Measurements from ENCODE around the gene CDC42. TPM values are rescaled to one million over a fixed set of nuclear protein-coding genes. Genes with fewer than 3 reads are reported as not detected.
A peak's percentile ranks its signal among the peaks of the same experiment; 100 is the strongest.

CDC42 gene
- total and polyA plus RNA-seq, 9 of the 15 experiments (the other 6 are each of a cell fraction or from before 2014, with no cell fraction given) = 186 to 398 (median 325) TPM

DNA sequence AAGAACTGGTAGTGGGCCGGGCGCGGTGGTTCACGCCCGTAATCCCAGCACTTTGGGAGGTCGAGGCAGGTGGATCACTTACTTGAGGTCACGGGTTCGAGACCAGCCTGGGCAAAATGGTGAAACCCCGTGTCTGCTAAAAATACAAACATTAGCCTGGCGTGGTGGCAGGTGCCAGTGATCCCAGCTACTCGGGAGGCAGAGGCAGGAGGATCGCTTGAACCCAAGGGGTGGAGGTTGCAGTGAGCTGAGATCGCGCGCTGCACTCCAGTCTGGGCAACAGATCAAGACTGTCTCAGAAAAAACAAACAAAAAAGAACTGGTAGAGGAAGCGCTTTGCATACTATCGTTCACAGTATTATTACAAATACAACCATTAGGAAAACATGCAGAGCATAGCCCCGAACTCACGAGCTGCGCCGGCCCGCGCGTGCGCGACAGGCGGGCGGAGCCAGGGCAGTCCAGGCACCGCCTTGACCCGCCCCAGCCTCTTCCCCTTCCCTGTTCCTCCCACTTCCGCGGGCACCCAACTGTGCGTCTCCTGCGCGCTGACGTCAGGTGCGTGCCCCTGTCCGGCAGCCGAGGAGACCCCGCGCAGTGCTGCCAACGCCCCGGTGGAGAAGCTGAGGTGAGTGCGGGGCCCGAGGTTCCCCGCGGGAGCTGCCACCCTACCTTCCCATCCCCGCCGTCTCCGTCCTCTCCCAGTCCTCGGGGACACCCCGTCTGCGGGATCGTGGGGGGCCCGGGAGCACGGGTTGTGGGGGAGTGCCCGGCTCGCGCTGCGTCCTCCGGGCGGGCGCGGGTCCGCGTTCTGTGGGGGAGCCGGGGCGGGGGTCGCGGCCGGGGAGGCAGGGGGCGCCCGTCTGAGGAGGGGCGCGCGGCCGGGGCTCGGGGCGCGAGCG, at the start of gene CDC42 (continued):
- TF ChIP-seq, protein P1, sequence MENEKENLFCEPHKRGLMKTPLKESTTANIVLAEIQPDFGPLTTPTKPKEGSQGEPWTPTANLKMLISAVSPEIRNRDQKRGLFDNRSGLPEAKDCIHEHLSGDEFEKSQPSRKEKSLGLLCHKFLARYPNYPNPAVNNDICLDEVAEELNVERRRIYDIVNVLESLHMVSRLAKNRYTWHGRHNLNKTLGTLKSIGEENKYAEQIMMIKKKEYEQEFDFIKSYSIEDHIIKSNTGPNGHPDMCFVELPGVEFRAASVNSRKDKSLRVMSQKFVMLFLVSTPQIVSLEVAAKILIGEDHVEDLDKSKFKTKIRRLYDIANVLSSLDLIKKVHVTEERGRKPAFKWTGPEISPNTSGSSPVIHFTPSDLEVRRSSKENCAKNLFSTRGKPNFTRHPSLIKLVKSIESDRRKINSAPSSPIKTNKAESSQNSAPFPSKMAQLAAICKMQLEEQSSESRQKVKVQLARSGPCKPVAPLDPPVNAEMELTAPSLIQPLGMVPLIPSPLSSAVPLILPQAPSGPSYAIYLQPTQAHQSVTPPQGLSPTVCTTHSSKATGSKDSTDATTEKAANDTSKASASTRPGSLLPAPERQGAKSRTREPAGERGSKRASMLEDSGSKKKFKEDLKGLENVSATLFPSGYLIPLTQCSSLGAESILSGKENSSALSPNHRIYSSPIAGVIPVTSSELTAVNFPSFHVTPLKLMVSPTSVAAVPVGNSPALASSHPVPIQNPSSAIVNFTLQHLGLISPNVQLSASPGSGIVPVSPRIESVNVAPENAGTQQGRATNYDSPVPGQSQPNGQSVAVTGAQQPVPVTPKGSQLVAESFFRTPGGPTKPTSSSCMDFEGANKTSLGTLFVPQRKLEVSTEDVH (IDR thresholded peaks at IDR 0.05; ENCODE audit: low read depth, partially characterized antibody) = peak; percentile 25
- TF ChIP-seq MBD2 (IDR thresholded peaks at IDR 0.05; ENCODE audit: borderline replicate concordance, low read depth) = peak; percentile 86; the same call in 1 of the 2 replicates
- TF ChIP-seq RFX1 (IDR thresholded peaks at IDR 0.05) = no peak
- TF ChIP-seq, protein P2, sequence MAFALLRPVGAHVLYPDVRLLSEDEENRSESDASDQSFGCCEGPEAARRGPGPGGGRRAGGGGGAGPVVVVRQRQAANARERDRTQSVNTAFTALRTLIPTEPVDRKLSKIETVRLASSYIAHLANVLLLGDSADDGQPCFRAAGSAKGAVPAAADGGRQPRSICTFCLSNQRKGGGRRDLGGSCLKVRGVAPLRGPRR (CRISPR knock-in tag; IDR thresholded peaks at IDR 0.05) = peak; percentile 50; the same call in 1 of the 2 replicates
- TF ChIP-seq, protein P3, sequence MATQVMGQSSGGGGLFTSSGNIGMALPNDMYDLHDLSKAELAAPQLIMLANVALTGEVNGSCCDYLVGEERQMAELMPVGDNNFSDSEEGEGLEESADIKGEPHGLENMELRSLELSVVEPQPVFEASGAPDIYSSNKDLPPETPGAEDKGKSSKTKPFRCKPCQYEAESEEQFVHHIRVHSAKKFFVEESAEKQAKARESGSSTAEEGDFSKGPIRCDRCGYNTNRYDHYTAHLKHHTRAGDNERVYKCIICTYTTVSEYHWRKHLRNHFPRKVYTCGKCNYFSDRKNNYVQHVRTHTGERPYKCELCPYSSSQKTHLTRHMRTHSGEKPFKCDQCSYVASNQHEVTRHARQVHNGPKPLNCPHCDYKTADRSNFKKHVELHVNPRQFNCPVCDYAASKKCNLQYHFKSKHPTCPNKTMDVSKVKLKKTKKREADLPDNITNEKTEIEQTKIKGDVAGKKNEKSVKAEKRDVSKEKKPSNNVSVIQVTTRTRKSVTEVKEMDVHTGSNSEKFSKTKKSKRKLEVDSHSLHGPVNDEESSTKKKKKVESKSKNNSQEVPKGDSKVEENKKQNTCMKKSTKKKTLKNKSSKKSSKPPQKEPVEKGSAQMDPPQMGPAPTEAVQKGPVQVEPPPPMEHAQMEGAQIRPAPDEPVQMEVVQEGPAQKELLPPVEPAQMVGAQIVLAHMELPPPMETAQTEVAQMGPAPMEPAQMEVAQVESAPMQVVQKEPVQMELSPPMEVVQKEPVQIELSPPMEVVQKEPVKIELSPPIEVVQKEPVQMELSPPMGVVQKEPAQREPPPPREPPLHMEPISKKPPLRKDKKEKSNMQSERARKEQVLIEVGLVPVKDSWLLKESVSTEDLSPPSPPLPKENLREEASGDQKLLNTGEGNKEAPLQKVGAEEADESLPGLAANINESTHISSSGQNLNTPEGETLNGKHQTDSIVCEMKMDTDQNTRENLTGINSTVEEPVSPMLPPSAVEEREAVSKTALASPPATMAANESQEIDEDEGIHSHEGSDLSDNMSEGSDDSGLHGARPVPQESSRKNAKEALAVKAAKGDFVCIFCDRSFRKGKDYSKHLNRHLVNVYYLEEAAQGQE (IDR thresholded peaks at IDR 0.05; ENCODE audit: borderline replicate concordance) = no peak
- TF ChIP-seq, protein P3 (CRISPR knock-in tag; IDR thresholded peaks at IDR 0.05; ENCODE audit: low read depth) = peak; percentile 73; the same call in 1 of the 2 replicates
- TF ChIP-seq ZKSCAN1 (IDR thresholded peaks at IDR 0.05; ENCODE audit: low read depth, low read length) = 0 out of 2 replicates have a peak, but pooled peaks have one; percentile 58
- TF ChIP-seq CHD1 (IDR thresholded peaks at IDR 0.05; ENCODE audit: low read length) = peak; percentile 19
- no peak for TF ChIP-seq ETS2 (tag; IDR thresholded peaks at IDR 0.05; ENCODE audit: borderline replicate concordance, poor library complexity, severe bottlenecking)
- TF ChIP-seq, protein P4, sequence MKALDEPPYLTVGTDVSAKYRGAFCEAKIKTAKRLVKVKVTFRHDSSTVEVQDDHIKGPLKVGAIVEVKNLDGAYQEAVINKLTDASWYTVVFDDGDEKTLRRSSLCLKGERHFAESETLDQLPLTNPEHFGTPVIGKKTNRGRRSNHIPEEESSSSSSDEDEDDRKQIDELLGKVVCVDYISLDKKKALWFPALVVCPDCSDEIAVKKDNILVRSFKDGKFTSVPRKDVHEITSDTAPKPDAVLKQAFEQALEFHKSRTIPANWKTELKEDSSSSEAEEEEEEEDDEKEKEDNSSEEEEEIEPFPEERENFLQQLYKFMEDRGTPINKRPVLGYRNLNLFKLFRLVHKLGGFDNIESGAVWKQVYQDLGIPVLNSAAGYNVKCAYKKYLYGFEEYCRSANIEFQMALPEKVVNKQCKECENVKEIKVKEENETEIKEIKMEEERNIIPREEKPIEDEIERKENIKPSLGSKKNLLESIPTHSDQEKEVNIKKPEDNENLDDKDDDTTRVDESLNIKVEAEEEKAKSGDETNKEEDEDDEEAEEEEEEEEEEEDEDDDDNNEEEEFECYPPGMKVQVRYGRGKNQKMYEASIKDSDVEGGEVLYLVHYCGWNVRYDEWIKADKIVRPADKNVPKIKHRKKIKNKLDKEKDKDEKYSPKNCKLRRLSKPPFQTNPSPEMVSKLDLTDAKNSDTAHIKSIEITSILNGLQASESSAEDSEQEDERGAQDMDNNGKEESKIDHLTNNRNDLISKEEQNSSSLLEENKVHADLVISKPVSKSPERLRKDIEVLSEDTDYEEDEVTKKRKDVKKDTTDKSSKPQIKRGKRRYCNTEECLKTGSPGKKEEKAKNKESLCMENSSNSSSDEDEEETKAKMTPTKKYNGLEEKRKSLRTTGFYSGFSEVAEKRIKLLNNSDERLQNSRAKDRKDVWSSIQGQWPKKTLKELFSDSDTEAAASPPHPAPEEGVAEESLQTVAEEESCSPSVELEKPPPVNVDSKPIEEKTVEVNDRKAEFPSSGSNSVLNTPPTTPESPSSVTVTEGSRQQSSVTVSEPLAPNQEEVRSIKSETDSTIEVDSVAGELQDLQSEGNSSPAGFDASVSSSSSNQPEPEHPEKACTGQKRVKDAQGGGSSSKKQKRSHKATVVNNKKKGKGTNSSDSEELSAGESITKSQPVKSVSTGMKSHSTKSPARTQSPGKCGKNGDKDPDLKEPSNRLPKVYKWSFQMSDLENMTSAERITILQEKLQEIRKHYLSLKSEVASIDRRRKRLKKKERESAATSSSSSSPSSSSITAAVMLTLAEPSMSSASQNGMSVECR (CRISPR knock-in tag; IDR thresholded peaks at IDR 0.05) = no peak
